ENCODE data around the gene PCSK4.

Gene PCSK4

DNA sequence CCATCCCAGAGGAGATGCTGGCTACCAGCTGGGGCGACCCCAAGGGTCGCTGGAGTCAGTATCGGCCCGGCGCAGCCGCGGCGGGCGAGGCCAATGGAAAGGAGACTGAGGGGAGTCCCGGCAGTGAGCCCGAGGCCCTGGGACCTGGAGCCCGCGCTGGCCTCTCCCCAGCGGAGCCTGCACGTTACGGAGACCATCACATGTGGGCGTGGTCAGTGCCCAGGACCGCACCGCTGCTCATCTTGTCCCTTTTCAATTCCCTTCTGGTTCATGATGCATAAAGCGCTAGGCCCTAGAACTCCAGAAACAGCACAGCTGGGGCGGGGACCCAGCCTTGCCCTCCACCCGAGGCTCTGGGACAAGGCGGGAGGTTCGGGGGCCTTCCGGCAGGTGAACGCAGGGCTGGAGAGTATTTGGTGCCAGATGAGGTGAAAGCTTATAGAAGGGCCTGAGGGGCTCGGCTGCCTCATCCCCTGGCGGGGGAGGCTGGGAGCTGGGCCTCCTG is 19.1 kb downstream of the PCSK4 start:
- Histone ChIP-seq H3K36me3 (replicated peaks) (no peaks in the 10 kb centered on the region), H3K4me3 (ENCODE audit: low read depth, low read length) (no peak overlapping the region), H3K27me3 (replicated peaks) (peaks cover 56% of the 10 kb centered on the region), H3K27ac (no peak overlapping the region)
- DNase-seq = no peak
- TF ChIP-seq, protein P1, sequence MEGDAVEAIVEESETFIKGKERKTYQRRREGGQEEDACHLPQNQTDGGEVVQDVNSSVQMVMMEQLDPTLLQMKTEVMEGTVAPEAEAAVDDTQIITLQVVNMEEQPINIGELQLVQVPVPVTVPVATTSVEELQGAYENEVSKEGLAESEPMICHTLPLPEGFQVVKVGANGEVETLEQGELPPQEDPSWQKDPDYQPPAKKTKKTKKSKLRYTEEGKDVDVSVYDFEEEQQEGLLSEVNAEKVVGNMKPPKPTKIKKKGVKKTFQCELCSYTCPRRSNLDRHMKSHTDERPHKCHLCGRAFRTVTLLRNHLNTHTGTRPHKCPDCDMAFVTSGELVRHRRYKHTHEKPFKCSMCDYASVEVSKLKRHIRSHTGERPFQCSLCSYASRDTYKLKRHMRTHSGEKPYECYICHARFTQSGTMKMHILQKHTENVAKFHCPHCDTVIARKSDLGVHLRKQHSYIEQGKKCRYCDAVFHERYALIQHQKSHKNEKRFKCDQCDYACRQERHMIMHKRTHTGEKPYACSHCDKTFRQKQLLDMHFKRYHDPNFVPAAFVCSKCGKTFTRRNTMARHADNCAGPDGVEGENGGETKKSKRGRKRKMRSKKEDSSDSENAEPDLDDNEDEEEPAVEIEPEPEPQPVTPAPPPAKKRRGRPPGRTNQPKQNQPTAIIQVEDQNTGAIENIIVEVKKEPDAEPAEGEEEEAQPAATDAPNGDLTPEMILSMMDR (IDR thresholded peaks at IDR 0.05; ENCODE audit: low read depth, low read length, missing control alignments) = no peak
- in situ Hi-C loops (cut with HindIII; ENCODE audit: low pct_ligation_motif_present, low sequenced_read_pairs) = loop anchor here (5.0 kb wide), 1 partner anchor 189 kb away; no protein-coding TSS in a partner anchor

DNA sequence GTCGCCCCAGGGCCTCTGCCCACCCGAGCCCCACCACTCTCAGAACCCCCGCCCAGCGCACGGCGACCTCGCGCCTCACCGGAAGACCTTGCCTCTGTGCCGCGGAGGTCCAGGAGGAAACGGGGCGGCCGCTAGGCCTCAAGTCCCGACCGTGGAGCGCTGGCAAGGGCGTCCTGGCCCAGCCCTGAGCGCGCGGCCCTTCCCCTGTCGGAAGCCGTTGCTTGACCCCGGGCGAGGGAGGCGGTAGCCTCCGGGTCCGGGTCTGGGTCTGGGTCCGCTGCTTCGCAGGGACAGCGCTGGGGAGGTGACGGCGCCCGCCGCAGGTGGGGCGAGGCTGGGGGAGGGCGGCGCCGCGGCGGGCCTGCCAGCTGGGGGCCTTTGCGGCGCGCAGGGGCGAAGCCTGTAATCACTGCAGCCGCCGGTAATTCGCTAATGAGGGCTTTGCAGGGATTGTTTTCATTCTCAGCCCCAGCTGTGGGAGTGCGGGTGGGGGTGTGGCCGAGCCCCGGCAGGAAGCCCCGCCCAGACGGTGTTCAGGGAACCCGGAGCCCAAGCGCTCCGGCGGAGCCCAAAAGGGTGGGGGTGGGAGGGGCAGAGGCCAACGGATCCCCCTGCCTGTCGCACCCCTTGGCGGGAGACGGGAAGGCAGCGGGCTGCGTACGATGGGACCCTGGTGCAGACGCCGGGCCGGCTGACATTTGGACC is 19.7 kb downstream of the PCSK4 start:
- in situ Hi-C loops (cut with HindIII; ENCODE audit: low pct_ligation_motif_present, low sequenced_read_pairs) = loop anchor here (5.0 kb wide), 1 partner anchor 188 kb away; no protein-coding TSS in a partner anchor
- Histone ChIP-seq H3K36me3 (replicated peaks) (no peaks in the 10 kb centered on the region), H3K4me3 (ENCODE audit: low read depth, low read length) (no peak overlapping the region), H3K27ac (no peak overlapping the region), H3K27me3 (replicated peaks) (peaks cover 61% of the 10 kb centered on the region)
- DNase-seq = no peak
- TF ChIP-seq, protein P1 (IDR thresholded peaks at IDR 0.05; ENCODE audit: low read depth, low read length, missing control alignments) = no peak

DNA sequence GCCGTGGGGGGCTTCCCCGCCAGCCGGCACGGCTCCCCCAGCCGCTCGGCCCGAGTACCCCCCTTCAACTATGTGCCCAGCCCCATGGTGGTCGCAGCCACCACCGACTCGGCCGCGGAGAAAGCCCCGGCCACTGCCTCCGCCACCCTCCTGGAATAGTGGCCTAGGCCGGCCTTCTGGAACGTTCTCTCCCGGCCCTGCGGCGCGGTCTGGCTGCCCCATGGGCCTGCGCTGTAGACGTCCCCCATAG is 20.2 kb downstream of the PCSK4 start:
- in situ Hi-C loops (cut with HindIII; ENCODE audit: low pct_ligation_motif_present, low sequenced_read_pairs) = loop anchor here (5.0 kb wide), 1 partner anchor 188 kb away; no protein-coding TSS in a partner anchor
- no peak for DNase-seq
- TF ChIP-seq, protein P1 (IDR thresholded peaks at IDR 0.05; ENCODE audit: low read depth, low read length, missing control alignments) = no peak
- H3K27ac ChIP-seq = no peak overlapping the region
- no peaks in the 10 kb centered on the region for H3K36me3 ChIP-seq (replicated peaks)
- no peak overlapping the region for H3K4me3 ChIP-seq (ENCODE audit: low read depth, low read length)
- peaks cover 66% of the 10 kb centered on the region for H3K27me3 ChIP-seq (replicated peaks)

DNA sequence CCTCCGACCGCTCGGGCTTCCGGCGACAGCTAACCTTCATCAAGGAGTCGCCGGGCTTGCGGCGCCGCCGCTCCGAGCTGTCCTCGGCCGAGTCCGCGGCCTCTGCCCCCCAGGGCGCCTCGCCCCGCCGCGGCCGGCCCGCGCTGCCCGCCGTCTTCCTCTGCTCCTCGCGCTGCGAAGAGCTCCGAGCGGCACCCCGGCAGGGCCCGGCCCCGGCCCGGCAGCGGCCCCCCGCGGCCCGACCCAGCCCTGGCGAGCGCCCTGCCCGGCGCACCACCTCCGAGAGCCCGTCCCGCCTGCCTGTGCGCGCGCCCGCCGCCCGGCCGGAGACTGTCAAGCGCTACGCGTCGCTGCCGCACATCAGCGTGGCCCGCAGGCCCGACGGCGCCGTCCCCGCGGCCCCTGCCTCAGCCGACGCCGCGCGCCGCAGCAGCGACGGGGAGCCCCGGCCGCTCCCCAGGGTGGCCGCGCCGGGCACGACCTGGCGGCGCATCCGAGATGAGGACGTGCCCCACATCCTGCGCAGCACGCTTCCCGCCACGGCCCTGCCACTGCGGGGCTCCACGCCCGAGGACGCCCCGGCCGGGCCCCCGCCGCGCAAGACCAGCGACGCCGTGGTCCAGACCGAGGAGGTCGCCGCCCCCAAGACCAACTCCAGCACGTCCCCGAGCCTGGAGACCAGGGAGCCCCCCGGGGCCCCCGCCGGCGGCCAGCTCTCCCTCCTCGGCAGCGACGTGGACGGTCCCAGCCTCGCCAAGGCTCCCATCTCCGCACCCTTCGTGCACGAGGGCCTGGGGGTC is 20.7 kb downstream of the PCSK4 start:
- in situ Hi-C loops (cut with HindIII; ENCODE audit: low pct_ligation_motif_present, low sequenced_read_pairs) = loop anchor here (5.0 kb wide), 1 partner anchor 187 kb away; no protein-coding TSS in a partner anchor
- Histone ChIP-seq H3K27me3 (replicated peaks) (peaks cover 66% of the 10 kb centered on the region), H3K4me3 (ENCODE audit: low read depth, low read length) (no peak overlapping the region), H3K36me3 (replicated peaks) (no peaks in the 10 kb centered on the region), H3K27ac (no peak overlapping the region)
- TF ChIP-seq, protein P1 (IDR thresholded peaks at IDR 0.05; ENCODE audit: low read depth, low read length, missing control alignments) = no peak
- no peak for DNase-seq

DNA sequence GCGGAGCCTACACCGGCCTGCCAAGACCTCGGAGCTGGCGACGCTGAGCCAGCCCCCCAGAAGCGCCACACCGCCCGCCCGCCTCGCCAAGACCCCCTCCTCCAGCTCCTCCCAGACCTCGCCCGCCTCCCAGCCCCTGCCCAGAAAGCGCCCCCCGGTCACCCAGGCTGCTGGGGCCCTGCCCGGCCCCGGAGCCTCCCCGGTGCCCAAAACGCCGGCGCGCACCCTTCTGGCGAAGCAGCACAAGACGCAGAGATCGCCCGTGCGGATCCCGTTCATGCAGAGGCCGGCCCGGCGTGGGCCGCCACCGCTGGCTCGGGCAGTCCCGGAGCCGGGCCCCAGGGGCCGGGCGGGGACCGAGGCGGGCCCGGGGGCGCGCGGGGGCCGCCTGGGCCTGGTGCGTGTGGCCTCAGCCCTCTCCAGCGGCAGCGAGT is 21.3 kb downstream of the PCSK4 start:
- H3K36me3 ChIP-seq (replicated peaks) = no peaks in the 10 kb centered on the region

More for the DNA sequence above, 21.3 kb downstream of the PCSK4 start:
- peaks cover 66% of the 10 kb centered on the region for H3K27me3 ChIP-seq (replicated peaks)
- in situ Hi-C loops (cut with HindIII; ENCODE audit: low pct_ligation_motif_present, low sequenced_read_pairs) = no loop called here
- no peak for DNase-seq
- H3K4me3 ChIP-seq (ENCODE audit: low read depth, low read length) = no peak overlapping the region
- TF ChIP-seq, protein P1 (IDR thresholded peaks at IDR 0.05; ENCODE audit: low read depth, low read length, missing control alignments) = no peak
- no peak overlapping the region for H3K27ac ChIP-seq

Measured in brain microvascular endothelial cell (primary cell).